Measurements from ENCODE around the gene ATXN1.
"Not testable (repeated sequence)": the region's sequence is repeated elsewhere in the genome, so short reads cannot be mapped to it uniquely, and the experiment has no call there.

ATXN1 gene

DNA sequence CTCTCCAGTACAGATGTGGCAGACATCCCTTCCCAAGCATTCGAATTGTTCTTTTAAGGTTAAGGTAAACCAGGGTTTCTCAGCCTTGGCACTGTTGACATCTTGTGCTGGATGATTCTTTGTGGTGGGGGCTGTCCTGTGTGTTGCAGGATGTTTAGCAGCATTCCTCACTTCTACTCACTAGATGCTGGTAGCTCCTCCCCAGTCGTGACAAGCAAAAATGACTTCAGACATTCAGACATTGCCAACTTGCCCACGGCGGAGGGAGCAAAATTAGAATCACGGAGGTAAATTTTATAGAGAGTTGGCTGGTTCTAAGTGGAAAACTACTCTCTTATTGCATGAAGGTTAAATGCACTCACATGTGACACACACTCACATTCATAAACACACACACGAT lies 334.1 kb downstream of the ATXN1 start:
- no peak for DNase-seq

DNA sequence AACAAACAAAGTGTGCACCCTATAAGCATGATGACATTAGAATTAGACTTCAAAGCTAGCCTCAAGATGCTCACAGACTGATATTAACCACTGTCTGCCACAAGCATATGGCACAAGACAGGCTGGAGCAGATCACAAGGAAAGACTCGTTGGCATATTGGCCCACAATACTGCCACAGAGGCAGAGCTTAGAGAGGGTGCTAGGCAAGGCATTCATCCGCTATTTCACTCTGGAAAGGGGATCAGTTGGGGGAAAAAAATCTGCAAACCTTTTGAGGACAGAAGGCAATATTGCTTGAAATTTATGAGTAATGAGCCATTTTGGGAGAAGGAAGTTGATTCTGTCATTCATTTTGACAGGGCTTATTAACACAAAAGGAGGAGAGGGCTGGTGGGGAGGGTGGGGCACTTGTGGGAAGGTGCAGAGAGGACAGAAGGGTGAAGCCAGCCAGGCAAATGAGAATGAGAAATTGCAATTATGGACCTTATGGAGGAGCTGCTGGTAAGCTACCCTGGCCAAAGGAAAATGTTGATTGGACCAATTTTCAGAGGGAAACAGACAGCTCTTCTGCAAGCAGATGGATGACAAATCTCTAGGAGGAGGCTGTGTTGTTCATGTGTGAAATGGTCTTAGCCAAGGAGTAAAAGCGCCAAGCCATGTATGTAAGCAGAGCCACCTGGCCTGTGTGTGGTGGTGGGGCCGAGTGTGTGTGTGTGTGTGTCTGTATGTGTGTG lies 335.2 kb downstream of the ATXN1 start:
- DNase-seq = no peak

DNA sequence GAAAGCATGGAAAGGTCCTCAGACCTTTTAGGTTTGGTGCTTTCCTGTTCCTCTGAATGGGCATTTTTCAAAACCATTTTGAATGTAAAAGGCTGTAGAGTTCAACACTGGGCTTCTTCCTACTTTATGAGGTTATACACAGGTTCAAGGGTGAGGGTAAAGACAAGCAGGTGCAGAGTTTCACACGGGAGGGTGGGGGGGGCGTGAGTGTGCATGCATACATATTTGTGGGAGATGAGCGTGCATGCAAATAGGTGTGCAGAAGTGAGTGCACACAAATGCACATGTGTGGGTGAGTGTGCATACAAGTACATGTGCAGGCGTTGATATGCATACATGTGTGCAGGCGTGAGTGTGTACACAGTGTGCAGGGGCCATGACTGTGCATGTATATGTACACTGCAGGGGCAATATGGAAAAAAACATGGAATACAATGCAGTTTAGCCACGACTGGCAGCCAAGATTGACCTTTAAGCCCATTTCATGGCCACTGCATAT lies 339.7 kb downstream of the ATXN1 start:
- no peak for DNase-seq

GRCh38 chr6:16420715-16421461 lies 340.4 kb downstream of the ATXN1 start:
- DNase-seq = no peak

DNA sequence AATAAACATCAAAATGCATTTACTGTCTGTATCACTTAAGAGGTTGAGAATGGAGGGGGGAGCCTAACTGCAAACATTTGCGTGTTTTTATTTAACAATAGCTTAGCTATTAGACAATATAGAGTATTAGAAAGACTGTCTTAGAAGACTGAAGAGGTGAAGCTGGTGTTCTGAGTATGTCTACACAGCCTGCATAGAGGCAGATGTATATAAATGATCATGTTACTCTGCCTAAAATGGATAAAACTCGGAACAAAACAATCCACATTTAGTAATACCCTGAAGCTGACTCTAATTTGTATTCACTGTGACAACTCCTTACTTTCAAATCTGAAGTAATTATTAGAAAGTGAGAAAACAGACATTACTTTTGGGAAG lies 340.9 kb downstream of the ATXN1 start:
- no peak for DNase-seq

DNA sequence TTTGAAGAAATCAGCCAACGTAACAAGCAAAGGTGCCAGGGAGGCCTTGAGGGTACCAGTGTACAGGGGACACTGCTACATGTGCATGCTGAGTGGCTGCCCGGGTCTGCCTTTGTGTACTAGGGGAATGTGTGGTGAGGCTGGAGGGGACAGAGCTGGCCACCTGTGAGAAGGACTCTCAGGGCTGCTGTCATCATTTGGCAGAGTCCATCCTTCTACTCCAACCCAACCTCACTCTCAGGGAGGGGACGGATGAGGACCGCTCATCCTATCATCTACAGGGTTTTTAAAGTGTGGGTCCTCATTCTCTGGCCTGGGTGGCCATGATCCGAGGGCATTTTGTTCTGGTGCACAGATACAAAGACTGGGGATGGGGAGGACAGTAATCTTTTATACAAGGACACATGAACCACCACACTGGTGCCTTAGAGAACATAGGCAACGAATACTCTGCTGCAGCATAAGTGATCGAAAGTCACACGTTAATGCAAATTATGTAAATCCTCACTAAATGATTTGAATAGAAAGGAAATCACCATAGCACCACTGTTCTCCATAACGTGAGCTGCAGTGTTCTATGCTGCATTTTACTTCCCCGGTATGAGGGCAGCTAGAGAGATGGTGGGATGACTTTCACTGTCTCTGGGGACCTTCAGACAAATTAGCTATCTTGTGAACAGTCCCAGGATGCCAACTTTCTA lies 341.5 kb downstream of the ATXN1 start:
- no peak for DNase-seq

DNA sequence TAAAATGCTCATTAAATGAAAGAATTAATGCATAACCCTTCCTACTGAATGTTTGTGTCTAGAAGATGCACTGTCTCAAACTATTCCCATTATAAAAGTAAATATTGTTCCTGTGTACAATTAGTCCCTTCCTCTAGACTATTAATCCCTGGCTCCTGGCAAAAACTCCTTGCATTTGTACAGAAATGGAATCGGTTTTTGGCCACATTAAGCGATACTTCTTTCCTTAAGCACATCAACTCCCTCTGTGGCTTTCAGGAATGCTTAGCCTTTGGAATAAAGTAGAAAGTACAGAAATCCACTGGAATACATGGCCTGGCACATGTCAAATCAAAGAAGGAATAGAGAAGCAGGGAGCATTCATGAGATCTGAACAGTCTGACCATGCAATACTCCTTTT lies 343.1 kb downstream of the ATXN1 start:
- DNase-seq = no peak

DNA sequence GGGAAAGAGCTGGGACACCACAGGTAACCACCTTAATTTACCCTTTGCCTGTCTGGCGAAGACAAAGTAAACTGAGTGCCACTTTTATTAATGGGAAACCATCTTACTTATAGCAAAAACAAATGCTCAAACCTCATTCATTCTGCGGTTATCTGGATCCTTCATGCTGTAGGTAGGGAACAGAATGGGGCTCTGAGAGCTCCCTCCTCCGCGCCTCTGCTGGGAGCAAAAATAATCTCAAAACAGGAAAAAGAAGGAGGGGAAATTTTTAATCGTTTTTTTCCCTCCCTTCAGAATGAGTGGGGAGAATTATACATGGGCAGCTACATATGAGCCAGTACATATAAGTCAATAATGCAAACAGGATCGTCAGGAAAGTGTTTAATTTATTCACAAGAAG lies 345.6 kb downstream of the ATXN1 start:
- DNase-seq = no peak

DNA sequence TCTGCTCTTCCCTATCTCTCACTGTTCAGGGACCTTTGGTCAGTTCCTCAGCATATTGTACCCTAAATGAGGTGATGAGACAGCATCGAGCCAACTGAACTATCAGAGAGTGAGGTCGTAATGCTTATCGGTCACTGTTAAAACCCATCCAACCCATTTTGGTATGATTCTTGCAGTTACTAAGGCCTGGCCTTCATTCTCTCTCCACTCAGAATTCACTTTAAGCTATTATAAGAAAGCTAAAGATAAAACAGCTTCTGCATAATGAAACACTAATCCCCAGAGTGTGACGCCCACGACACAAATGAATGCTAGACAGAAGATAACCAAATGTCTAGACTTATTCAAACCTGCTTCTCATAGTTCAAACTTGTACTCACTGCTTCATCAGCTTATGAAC lies 347.1 kb downstream of the ATXN1 start:
- no peak for DNase-seq

- DNase-seq = no peak
Observed at GRCh38 chr6:16413399-16413798, 347.9 kb downstream of the ATXN1 start.

GRCh38 chr6:16412982-16413381 lies 348.3 kb downstream of the ATXN1 start:
- no peak for DNase-seq

DNA sequence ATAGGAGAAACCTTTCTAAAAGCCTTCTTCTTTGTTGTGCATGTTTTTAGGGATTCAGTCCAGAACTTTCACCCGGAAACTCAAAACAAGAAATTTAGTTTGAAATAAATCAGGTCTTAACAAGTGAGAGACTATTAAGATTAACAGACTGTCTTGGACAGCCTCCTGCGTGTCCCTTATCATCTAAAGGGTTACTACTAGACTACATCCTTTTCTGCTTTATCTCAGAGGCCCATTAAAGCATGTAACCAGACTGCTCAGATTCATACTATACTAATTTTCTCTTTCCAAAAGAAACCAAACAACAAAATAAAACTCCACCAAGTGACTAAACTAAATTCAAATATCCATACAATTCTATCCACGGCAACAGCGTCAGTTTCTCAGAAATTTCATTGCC lies 349.1 kb downstream of the ATXN1 start:
- no peak for DNase-seq

- DNase-seq = no peak
Observed at GRCh38 chr6:16409531-16410441, 351.5 kb downstream of the ATXN1 start.

- DNase-seq = no peak
Observed at GRCh38 chr6:16408766-16409165, 352.5 kb downstream of the ATXN1 start.

- no peak for DNase-seq
Observed at GRCh38 chr6:16406966-16407365, 354.3 kb downstream of the ATXN1 start.

- DNase-seq = not testable (repeated sequence)
Observed at GRCh38 chr6:16406538-16406937, 354.7 kb downstream of the ATXN1 start.

GRCh38 chr6:16405375-16405774 lies 355.9 kb downstream of the ATXN1 start:
- DNase-seq = no peak

DNA sequence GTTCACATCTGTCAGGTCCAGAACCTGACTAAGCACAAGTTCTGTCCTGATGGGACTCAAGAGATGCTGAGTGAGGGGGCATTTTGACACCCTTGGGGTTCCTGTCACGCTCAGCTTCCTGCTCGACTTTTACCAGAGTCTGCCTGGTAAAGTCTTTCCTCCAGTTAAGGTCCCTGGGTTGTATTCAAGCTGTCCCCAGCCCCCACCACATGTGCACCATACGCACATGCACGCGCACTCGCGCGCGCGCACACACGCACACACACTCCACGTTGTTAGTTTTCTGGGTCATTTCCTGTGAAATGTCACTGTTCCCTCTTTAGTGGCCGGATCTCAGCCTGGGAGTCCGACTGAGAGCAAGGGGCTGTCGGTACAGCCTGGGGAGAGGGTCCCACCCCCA lies 356.8 kb downstream of the ATXN1 start:
- DNase-seq = no peak

GRCh38 chr6:16403831-16404230 lies 357.4 kb downstream of the ATXN1 start:
- no peak for DNase-seq

- no peak for DNase-seq
Observed at GRCh38 chr6:16402581-16402900, 358.7 kb downstream of the ATXN1 start.

GRCh38 chr6:16400248-16400760 lies 361.0 kb downstream of the ATXN1 start:
- DNase-seq = no peak

- DNase-seq = no peak
Observed at GRCh38 chr6:16399695-16400094, 361.6 kb downstream of the ATXN1 start.

DNA sequence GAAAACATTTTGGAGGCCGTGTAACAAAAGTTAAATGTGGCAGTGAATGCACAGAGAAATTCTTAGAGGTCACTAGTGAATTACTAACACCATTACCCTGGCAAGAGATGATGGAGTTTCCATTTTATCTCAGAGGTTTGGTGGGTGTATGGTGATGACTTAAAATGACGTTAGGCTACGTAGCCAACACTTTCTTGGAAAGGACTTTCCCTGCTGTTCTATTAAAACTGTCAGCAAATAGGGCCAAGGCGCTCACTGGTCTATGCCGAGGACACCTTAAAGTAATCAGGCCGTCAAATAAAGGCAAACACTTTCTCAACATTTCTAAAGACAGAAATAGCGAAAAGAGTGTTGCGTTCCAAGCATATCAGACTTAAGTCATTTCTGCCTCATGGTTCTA lies 362.1 kb downstream of the ATXN1 start:
- no peak for DNase-seq

Measured in DMS79 treated with DMSO at 0.1 percent for 48 hours (cell line).